GM18519 (cell line): ENCODE measurements around the gene TOMM6.

Source experiments
- ATAC-seq: cut with Tn5 transposase; IDR thresholded peaks from one replicate; pipeline ENCODE4 v1.9.1; 2021; ENCODE audit warnings: mild to moderate bottlenecking, moderate library complexity; ENCODE audit not compliant: unreplicated experiment, low FRiP score

Gene TOMM6

DNA sequence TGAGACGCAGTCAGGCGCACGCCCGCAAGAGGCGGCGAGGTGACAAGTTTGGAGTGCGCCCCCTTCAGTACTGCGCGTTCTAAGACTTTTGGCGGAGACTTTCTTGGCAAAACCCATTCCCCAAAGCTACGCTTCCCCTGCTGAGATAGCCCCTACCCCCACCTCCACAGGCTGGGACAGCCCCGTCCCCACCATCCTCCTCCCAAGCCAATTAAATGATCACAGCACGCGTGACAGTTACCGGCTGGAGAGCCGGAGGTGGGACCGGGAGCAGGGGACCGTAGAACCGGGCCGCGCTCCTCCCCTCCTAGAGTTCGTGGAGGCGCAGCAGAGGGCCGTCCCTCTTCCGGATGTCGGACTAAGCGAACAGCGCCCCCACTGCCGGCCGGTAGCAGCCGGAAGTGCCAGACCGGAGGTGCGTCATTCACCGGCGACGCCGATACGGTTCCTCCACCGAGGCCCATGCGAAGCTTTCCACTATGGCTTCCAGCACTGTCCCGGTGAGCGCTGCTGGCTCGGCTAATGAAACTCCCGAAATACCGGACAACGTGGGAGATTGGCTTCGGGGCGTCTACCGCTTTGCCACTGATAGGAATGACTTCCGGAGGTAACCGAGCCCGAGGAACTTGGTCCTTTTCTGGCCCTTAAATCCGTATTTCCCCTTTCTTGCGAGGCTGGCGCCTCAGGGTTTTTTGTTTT lies at the start of gene TOMM6:
TOMM6 (plus strand) TSS at position 476 of the 699 bp plus-strand sequence; CDS start at position 480, 4 bp downstream.
- peak; percentile 74 for ATAC-seq

DNA sequence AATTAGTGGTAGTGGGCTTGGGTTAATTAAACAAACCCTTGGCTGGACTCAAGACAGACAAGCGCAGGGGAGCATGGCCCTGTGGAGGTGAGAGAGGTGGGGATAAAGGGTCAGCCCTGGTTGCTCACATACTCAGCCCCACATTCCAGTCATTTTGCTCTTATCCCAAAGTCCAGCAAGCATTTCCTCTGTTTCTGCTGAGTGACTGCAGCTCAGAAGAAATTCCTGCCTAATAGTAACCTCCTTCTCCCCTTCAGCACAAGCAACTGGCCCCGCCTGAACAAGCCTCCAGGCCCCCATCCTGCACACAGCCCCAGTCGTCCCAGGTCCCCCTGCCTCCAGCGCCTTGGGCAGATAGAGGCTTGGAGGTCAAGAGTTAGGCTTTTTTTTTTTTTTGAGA lies 48.5 kb upstream of the TOMM6 start:
- ATAC-seq, result no peak

DNA sequence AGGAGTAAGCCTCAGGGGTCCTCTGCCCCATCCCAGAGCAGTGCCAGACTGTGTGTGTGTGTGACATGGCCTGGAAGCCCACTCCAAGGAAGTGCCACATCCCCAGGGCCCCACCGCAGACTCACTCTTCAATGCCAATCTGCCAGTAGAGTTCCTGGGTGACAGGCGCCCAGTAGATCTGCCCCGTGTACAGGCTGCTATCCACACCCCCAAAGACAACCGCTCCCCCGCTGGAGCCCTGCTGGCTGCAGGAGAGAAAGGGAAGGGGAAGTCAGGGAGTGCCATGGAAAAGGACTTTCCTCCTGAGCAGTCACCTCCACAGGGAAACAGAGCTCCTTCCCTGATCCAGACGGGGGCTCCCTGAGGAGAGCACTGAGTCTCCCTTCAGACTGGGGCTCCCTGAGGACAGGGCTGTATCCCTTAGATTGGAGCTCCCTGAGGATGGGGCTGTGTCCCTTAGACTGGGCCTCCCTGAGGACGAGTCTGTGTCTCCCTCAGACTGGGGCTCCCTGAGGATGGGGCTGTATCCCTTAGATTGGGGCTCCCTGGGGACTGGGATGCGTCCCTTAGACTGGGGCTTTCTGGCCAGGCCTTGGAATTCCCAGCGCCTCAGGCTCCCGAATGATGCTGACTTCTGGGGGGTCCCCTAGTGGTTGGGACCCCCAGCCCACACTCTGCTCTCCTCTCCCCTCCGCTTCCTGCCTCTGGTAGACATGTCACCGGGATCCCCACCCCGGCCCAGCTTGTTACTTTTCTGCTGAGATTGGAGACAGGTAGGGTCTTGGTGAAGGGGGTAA lies 46.9 kb upstream of the TOMM6 start:
- ATAC-seq, result no peak

DNA sequence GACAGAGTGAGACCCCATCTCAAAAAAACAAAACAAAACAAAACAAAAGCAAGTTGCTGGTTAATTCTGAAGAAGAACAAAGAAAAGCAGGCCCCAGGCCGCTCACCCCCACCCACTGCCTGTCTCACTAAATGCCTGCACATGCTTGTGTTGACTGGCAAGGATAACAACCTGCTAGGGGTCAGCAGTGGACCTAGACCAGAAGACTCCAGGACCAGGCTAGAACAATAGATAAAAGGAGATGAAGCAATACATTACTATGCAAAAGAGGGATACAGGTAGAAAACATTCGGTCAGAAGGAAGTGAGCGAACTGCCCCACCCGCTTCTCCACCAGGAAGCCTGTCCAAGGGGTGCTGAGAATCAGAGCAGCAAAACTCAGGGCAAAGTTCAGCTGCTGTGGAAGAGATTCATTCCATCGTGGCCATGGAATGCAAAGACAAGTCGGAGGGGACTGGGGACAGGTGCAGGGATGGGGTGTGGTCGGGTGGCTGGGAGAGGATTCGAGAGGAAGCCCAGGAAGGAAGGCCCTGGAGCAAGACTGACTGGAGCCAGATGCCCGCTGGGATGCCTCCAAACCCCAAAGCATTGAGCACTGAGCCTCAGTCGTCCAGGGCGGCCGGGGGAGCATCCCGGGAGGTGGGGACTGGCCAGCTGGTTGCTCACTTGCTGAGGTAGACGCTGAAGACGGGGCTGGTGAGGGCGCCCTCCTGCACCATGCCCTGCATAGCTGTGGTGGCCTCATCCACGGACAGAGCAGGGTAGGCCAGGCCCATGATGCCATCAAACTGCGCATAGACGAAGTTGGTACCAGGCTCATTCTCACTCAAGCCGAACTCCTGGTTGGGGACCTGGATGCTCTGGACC lies 45.6 kb upstream of the TOMM6 start:
- ATAC-seq, result no peak

DNA sequence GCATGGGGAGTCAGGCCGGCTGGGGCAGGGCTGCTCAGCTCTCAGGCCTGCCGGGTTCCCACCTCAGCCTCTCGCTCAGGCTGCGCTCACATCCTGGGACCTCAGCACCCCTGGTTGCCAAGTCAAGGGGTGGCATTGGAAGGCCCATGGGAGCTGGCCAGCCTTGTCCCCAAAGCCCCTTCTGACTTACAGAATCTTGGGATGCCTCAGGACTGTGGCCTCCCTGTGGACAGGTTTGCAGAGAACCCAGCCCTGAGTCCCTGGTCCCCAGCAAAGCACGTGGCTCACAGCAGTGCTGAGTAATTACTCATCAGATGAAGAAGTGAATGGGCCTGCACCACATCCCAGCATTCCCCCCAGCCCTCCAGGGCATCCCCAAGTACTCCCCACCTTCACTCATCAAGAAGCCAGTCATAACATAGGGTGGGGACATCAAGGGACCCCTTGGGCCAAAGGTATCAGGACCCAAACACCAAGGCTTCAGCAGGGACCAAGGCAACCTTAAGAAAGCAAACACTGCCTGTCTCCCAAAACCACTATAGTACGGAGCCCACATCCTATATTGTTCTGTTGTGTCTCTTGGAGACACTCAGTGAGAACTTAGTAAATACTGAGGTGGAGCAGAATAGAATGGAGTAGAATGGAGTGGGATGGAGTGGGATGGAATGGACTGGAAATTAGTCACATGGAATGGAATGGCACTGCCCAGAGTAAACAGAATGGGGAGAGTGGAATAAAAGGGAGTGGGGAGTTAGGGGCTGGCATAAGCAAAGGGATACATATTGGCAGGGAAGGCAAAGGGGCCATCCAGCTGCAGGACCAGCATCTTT lies 43.9 kb upstream of the TOMM6 start:
- no peak for ATAC-seq

DNA sequence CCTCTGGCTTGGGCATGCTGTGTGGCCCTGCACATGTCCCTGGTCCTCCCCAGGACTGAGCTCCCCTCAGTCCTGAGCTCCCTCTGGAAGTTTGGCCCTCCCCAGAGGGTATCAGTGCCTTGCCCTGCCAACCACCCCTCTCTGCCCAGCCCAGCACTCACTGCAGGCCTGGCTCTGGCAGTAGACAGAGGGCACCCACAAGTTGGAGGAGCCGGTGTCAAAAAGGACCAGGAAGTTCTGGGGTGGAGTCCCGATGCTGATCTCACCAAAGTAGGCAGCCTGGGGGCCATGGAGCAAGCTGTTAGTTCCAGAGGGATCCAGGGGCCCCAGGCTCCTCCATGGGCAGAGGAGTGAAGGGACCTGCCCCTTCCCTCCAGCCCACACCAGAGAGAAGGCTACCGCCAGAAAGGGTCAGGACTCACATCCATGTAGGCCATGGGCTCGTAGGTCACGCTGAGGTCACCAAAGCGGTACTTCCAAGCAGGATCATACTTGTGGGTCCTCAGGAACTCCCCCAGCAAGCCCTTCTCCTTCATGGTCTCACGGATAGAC lies 43.2 kb upstream of the TOMM6 start:
- no peak for ATAC-seq

DNA sequence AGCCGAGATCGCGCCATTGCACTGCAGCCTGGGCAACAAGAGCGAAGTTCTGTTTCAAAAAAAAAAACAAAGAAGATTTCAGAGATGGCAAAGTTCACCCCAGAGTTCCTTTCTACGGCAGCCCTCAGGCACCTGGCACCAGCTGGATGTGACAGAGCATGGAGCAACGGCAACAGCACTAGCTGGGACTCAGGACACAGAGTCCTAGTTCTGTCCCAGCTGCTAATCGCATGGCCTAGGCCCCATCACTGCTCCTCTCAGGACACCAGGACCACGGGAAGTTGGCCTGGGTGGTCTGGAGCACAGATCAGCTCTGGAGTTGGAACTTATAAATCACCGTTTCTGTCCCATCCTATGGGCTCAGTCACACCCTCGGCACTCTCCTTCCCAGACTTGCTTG lies 41.4 kb upstream of the TOMM6 start:
- ATAC-seq, result no peak

DNA sequence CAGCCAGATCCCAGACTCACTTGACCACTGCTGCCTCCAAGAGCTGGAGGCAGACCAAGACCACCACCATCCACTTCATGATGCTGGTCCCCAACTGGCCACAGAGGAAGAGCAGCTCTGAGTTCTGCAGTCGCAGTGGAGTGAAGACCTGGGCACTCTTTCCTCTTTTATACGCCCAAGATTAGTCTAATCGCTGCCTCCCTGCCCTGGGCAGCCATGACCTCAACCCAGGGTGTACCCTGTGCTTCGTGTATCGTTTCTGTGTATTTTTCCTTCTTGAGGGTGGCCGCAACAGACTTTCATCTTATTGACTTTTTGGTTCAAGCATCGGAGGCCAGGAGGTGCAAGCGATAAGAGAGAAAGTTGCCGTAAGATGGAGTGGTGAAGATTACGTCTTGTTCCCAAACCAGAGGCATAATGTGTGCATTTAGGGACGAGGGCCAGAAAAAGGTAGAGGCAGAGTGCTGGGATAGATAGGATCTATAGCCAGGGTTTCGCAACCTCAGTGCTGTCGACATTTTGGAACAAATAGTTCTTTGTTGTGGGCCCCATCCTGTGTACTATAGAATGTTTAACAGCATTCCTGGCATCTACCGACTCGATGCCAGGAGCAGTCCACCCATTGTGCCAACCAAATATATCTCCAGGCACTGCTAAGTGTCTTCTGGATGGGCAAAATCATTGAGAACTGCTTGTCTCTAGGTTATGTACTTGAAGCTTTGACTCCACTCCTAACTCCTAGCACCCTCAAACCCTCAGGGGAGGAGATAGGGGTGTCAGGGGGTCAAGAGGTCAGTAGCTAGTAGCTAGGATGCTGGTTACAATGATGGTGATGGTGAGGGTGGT lies 40.0 kb upstream of the TOMM6 start, which contains the start of gene PGC:
PGC (minus strand) TSS at position 142 of the 846 bp plus-strand sequence; CDS start at position 79, 63 bp downstream.
- no peak for ATAC-seq

DNA sequence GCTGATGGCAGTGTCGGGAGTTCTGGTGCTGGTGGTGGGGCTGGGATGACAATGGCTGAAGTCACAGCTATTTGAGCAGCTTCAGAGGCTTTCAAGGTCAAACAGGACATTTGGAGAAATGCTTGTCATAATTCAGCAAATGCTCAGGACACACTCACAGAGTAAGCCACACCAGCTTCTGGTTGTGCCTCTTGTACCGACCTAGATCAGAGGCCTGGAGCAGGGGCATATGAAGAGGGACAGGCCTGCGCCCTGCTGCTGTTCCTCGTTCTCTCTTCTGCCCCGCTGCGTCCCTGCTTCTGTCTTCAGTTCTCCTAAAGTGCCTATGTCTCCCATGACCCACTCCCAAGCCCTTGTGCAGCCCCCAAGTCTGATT lies 39.4 kb upstream of the TOMM6 start:
- ATAC-seq, result no peak

DNA sequence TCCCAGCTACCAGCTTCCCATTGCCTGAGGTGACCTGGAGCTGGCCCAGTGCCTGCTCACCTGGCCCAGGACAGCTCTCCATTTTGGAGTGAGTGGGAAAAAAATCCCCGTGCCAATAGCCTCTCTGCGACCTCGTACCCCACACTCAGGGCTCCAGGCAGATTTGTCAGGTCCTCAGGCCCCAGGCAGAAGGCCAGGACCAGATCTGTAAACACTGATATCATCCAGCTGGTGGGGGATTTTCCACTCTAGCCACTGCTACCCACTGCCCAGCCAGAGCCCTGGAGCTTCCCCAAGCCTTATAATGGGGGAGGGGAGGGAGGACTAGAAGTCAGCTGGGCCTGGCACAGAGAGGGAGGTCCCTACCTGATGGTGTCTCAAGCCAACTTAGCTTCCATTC lies 39.0 kb upstream of the TOMM6 start:
- ATAC-seq, result no peak

DNA sequence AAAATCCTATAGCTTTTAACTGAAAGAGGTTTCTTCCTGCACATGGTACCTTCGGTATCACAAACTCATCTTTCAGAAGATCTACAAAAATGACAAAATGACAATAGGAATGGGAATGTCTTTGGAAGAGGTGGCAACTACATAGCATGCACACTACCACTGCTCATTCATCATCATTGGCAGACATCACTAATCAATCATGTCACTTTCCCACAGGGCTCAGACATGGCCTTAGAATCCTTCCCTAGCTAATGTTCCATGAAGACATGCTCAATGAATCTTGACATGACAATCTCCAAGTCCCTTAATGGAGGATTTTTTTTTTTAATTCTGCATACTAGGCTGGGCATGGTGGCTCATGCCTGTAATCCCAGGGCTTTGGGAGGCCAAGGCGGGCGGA lies 37.1 kb upstream of the TOMM6 start:
- ATAC-seq, result no peak

DNA sequence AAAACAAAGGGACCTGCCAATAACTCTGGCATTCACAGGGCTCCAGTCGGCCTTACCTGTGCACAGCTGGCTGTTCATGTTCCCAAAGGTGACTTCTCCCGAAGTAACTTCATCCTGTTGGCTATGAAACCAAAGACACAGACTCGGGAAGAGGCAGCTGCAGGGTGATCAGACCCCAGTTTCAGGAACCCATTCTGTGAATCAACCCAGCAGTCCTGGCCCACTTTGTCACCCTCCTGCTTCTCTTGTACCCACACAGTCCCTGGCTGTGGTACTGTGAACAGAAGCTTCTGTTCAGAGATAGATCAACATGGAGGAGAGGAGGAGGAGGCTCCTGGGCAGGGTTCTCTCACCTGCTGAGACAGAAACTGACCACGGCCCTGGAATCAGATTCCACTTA lies 31.6 kb upstream of the TOMM6 start:
- ATAC-seq, result no peak

DNA sequence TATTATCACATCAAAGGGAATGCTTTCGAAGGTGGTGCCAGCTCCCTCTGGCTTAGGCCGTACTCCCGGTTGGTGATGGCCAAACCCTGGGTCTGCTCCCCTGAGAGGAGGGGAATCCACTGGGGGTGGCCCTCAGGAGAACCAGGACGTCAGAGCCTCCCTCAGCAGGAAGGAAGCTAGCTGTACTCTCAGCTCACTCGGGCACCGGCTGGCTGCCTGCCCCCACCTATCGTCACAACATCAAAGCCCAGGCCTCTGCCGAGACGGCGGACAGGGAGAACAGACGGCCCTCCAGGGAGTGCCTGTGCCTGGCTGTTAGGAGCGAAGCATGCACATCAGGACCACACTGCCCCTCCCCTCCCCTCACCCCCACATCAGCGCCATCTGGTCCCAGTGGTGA lies 31.1 kb upstream of the TOMM6 start:
- no peak for ATAC-seq

DNA sequence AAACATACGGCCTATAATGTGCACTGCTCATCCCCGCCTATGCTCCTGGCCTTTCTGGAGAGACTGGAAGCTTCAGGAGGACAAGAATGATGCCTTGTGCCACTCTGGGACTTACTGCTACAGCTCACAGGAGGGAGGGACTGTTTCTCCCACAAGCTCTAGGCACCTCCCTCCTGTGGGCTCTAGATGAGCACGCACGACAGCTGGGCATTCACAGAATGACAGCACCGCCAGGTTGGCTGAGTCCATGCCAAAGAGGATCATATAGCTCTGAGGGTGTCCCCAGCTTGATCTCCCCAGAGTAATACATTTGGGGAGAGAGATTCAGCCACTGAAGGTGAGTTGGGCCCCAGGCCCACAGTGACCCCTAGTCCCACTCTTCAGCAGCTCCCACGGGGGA lies 30.2 kb upstream of the TOMM6 start:
- no peak for ATAC-seq

DNA sequence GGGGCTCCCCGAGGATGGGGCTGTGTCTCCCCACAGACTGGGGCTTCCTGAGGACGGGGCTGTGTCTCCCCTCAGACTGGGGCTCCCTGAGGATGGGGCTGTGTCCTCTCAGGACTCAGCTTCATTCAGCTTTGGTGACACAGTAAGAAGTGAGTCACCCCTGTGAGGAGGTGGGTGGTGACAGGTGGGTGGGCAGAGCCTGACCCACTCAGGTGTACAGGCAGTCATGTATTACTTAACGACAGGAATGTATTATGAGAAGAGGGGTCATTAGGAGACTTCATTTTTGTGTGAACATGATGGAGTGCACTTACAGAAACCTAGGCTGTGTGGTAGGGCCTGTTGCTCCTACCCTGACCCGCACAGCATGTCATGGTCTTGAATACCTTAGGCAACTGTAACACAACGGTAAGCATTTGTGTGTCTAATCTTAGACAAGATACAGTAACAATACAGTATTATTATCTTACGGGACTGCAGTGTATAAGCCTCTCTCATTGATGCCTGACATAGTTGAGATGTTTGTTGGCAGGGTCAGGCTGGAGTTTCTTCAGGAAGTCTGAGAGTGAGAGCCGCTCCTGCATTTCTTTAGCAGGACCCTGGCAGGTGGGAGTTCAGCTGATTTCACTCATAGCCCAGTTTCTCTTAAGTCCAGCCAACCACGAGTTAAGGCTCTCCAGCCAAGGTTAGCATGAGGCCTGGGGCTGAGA lies 29.4 kb upstream of the TOMM6 start:
- ATAC-seq, result no peak

DNA sequence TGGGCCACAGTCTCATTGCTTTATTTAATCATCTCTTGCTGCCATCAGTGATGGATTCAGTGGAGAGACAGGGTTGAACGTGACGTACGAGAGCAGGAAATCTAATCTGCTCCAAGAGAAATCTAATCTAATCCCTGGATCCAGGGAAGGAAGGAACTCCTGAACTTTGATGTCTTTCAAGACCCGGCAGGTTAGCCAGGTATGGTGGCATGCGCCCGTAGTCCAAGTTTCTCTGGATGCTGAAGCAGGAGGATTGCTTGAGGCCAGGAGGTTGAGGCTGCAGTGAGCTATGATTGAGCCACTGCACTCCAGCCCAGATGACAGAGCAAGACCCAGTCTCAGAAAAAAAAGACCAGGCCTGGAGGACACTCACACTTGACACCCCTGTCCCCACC lies 28.9 kb upstream of the TOMM6 start:
- no peak for ATAC-seq

DNA sequence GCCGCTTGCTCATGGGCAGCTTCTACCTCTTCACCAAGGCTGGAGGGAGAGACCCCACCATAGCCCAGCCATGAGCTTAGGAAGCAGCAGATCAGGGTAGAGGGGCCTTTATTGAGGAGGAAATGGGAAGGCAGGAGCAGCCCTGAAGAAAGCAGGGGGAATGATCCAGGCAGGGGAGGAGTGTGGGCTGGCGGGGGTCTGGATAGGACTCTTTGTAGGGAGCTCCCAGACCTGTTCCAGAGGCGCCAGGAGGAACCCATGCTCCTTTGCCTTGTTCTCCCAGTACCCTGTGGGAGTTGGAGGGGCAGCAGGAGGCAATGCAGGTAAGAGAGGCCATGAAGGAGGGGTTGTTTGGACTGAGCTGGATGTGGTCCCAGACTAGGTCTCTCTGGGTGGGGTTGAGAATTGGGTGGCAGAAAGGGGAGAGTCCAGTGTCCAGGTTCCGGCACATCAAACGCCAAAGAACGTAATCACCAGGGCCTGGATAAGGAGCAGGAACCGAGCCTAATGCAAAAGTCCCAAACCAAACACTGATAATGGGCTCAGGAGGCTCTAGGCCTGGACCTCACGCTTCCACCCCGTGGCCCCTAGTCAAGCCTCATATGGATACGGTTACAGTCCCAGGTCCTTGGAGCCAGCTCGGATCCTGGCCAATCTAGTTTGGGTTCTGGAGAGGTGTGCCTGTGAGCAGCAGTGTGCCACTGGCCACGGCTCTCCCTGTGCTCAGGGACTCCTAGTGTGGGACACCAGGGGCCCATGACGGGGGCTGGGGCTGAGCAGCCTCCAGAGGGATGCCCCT lies 28.2 kb upstream of the TOMM6 start:
- no peak for ATAC-seq
